NCI-H510A (cell line): ENCODE data around the gene MTMR12.

Experiments
- DNase-seq: peaks from one replicate; lab custom pipeline; 2025; lab: John Stamatoyannopoulos, UW

The MTMR12 gene

GRCh38 chr5:32190095-32190494, 122.6 kb downstream of the MTMR12 start:
- no peak for DNase-seq

GRCh38 chr5:32187675-32188074, 125.1 kb downstream of the MTMR12 start:
- no peak for DNase-seq

- no peak for DNase-seq
These were observed 130.2 kb downstream of the MTMR12 start for GRCh38 chr5:32182463-32183063.
